Psoas muscle (tissue), 8 donors: Measurements from ENCODE around the gene UROC1. TPM values are rescaled to one million over a fixed set of nuclear protein-coding genes. Genes with fewer than 3 reads are reported as not detected.

ENCODE experiments used
- ATAC-seq, 4 donors: fragments of 200-7000 bp; cut with Tn5 transposase; one replicate each; pipeline ENCODE4 v1.9.1; 2020; ENCODE audit warnings: moderate library complexity in 3 of 4, mild to moderate bottlenecking in 2 of 4
- DNase-seq, 2 donors: peaks; one replicate each; pipeline ENCODE4 v3.0.0-alpha.2; 2020
- H3K27ac ChIP-seq: fragments of 200-600 bp; one replicate; pipeline ENCODE4 v1.8.0; 2022
- H3K27me3 ChIP-seq, 3 donors: fragments of 200-600 bp in 1 of 3; one replicate each; pipeline versions ENCODE4 v1.6.1 to v1.8.0; 2013 to 2022; ENCODE audit warnings: low read length in 2 of 3, mild to moderate bottlenecking in 2 of 3, moderate library complexity in 1 of 3; ENCODE audit not compliant: insufficient read depth in 3 of 3
- H3K36me3 ChIP-seq, 2 donors: fragments of 200-600 bp in 1 of 2; one replicate each; pipeline versions ENCODE4 v1.6.1 to v1.8.0; 2013 to 2022; ENCODE audit warnings: low read depth in 1 of 2, mild to moderate bottlenecking in 1 of 2, moderate library complexity in 1 of 2; ENCODE audit not compliant: insufficient read depth in 1 of 2
- H3K4me1 ChIP-seq: fragments of 200-600 bp; one replicate; pipeline ENCODE4 v1.8.0; 2022
- H3K4me3 ChIP-seq: fragments of 200-600 bp; one replicate; pipeline ENCODE4 v1.8.0; 2022; ENCODE audit warnings: mild to moderate bottlenecking
- H3K9me3 ChIP-seq: fragments of 200-600 bp; one replicate; pipeline ENCODE4 v1.8.0; 2022
- CTCF ChIP-seq: fragments of 200-600 bp; IDR thresholded peaks from one replicate; pipeline ENCODE4 v1.8.0; 2022; ENCODE audit warnings: antibody characterized with exemption
- WGBS, 3 donors: extraction: QIAGEN DNeasy Blood & Tissue Kit; methylation state at CpG; one replicate each; pipeline versions ENCODE4 v1.1.6 to v1.1.7; 2013; 5-methylcytosine and 5-hydroxymethylcytosine counted together
- intact Hi-C, 2 donors: fragments of 100-400 bp; cut with DNase I; formaldehyde crosslinking; loops; one replicate each; pipeline versions ENCODE4 v1.11.0 to v1.14.2; 2022
- polyA plus RNA-seq, 3 donors: library from polyadenylated mRNA; stranded (reverse); fragments of 200-250 nt; gene quantifications; one replicate each; pipeline ENCODE4 v1.2.3, GENCODE V29; 2013
- total RNA-seq, 4 donors: library from RNA; stranded (reverse); fragmentation: NEBNext Ultra II Directional in 2 of 4; extraction: Animal tissue kit (Norgen Biotek cat#: 25700) in 2 of 4; gene quantifications; one replicate each; pipeline versions ENCODE4 v1.2.1 to v1.2.4, GENCODE V29; 2021 to 2023
- donor health status: healthy with polysubstance abuse.
- donor health status: DM: no; HTN: no; CAD: no; lungs with moderate emphysema.
- donor health status: Bipolar disorder and iron deficiency.
- donor health status: healthy.
- donor health status: DM: yes; HTN: yes; CAD: no.
- donor health status: DM: no; HTN: no; CAD: no.
- donor health status: DM: no; HTN: no; CAD: no.
- donor health status: DM: yes; HTN: yes; CAD: no.

The UROC1 gene
- total and polyA plus RNA-seq, 7 donors, result 0.03 to 0.13 (median 0.08) TPM; not detected in 4

- 83 to 91% (median 85%) methylated on average over 11 of the region's 11 CpGs for WGBS, 3 donors
- ATAC-seq (no peak), DNase-seq (peak in 1 of 2 donors; percentile 42)
- Histone ChIP-seq H3K27me3 (no peaks in the 10 kb centered on the region), H3K27ac (no peak overlapping the region), H3K4me1 (no peaks in the 10 kb centered on the region), H3K4me3 (no peak overlapping the region), H3K36me3 (no peaks in the 10 kb centered on the region), H3K9me3 (no peaks in the 10 kb centered on the region)
- TF ChIP-seq CTCF, result no peak
- intact Hi-C loops, result no loop called here
These were observed 39.8 kb upstream of the UROC1 start for GRCh38 chr3:126557415-126557745.

GRCh38 chr3:126556637-126557414 is 39.3 kb upstream of the UROC1 start:
- Histone ChIP-seq H3K9me3 (no peaks in the 10 kb centered on the region), H3K27ac (no peak overlapping the region), H3K36me3 (no peaks in the 10 kb centered on the region), H3K27me3 (no peaks in the 10 kb centered on the region), H3K4me1 (no peaks in the 10 kb centered on the region), H3K4me3 (no peak overlapping the region)
- intact Hi-C loops, result no loop called here
- DNase-seq (peak in 1 of 2 donors; percentile 32), ATAC-seq (no peak)
- WGBS, 3 donors, result 82 to 91% (median 84%) methylated on average over 8 of the region's 8 CpGs
- TF ChIP-seq CTCF, result no peak

- no peak for ATAC-seq
- DNase-seq, result peak in 1 of 2 donors; percentile 36
- no peak overlapping the region for H3K27ac ChIP-seq
- no peaks in the 10 kb centered on the region for H3K27me3 ChIP-seq
- intact Hi-C loops, result no loop called here
- H3K9me3 ChIP-seq, result no peaks in the 10 kb centered on the region
- no peak for TF ChIP-seq CTCF
- H3K4me1 ChIP-seq, result no peaks in the 10 kb centered on the region
- 78 to 82% (median 82%) methylated on average over 9 to 10 of the region's 10 CpGs for WGBS, 3 donors
- H3K4me3 ChIP-seq, result no peak overlapping the region
- no peaks in the 10 kb centered on the region for H3K36me3 ChIP-seq
These were observed 38.4 kb upstream of the UROC1 start for GRCh38 chr3:126555795-126556636.

- ATAC-seq (no peak), DNase-seq (peak in 1 of 2 donors; percentile 34)
- TF ChIP-seq CTCF, result no peak
- no peaks in the 10 kb centered on the region for H3K9me3 ChIP-seq
- no peaks in the 10 kb centered on the region for H3K36me3 ChIP-seq
- 82 to 87% (median 83%) methylated on average over 19 of the region's 19 CpGs for WGBS, 3 donors
- H3K4me1 ChIP-seq, result no peaks in the 10 kb centered on the region
- no peaks in the 10 kb centered on the region for H3K27me3 ChIP-seq
- intact Hi-C loops, result no loop called here
- no peak overlapping the region for H3K4me3 ChIP-seq
- H3K27ac ChIP-seq, result no peak overlapping the region
These were observed 37.3 kb upstream of the UROC1 start for GRCh38 chr3:126554560-126555525.
